Right lobe of liver (tissue), 6 donors: ENCODE measurements around the gene SH3TC1. TPM values are rescaled to one million over a fixed set of nuclear protein-coding genes. Genes with fewer than 3 reads are reported as not detected.
A peak's percentile ranks its signal among the peaks of the same experiment; 100 is the strongest.

Experiments used
- ATAC-seq, 4 donors: fragments of 200-7000 bp; cut with Tn5 transposase; one replicate each; pipeline ENCODE4 v1.9.1; 2020; ENCODE audit warnings: mild to moderate bottlenecking in 4 of 4, moderate library complexity in 4 of 4
- DNase-seq, 3 donors: peaks; one replicate each; pipeline ENCODE4 v3.0.0-alpha.2; 2020
- H3K27ac ChIP-seq, 3 donors: fragments of 200-600 bp; one replicate each; pipeline ENCODE4 v1.8.0; 2022
- H3K27me3 ChIP-seq, 2 donors: fragments of 200-600 bp; one replicate each; pipeline ENCODE4 v1.8.0; 2022
- H3K36me3 ChIP-seq, 4 donors: fragments of 200-600 bp; sonication (generic) in 1 of 4; one replicate each; pipeline versions ENCODE4 v1.5.1 to v1.8.0; 2017 to 2022; ENCODE audit warnings: control low read depth in 1 of 4
- H3K4me1 ChIP-seq, 4 donors: fragments of 200-600 bp; sonication (generic) in 1 of 4; one replicate each; pipeline versions ENCODE4 v1.5.1 to v1.8.0; 2017 to 2022; ENCODE audit warnings: control low read depth in 1 of 4
- H3K4me3 ChIP-seq, 3 donors: fragments of 200-600 bp; one replicate each; pipeline ENCODE4 v1.8.0; 2022
- H3K9me3 ChIP-seq, 4 donors: fragments of 200-600 bp; sonication (generic) in 1 of 4; one replicate each; pipeline versions ENCODE4 v1.5.1 to v1.8.0; 2017 to 2022; ENCODE audit warnings: control low read depth in 1 of 4
- CTCF ChIP-seq, 4 donors: fragments of 200-600 bp in 3 of 4; fragments of 450-650 bp in 1 of 4; IDR thresholded peaks; one replicate each; pipeline versions ENCODE4 v1.5.1 to v1.8.0; 2016 to 2022; ENCODE audit warnings: antibody characterized with exemption in 4 of 4, mild to moderate bottlenecking in 2 of 4
- POLR2A ChIP-seq: fragments of 450-650 bp; IDR thresholded peaks from one replicate; pipeline ENCODE4 v1.6.1; 2017; ENCODE audit warnings: antibody characterized with exemption, mild to moderate bottlenecking
- WGBS: methylation state at CpG from one replicate; pipeline ENCODE4 v1.1.6; 2018; ENCODE audit warnings: low coverage, low lambda C conversion rate; ENCODE audit not compliant: insufficient coverage; ENCODE audit errors: missing lambda C conversion rate; 5-methylcytosine and 5-hydroxymethylcytosine counted together
- intact Hi-C, 2 donors: fragments of 100-400 bp; cut with DNase I; formaldehyde crosslinking; loops; one replicate each; pipeline versions ENCODE4 v1.11.2 to v1.14.1; 2022
- total RNA-seq, 6 experiments: library from RNA; depleted of rRNA in 2 of 6; stranded (reverse); fragments of >200 nt in 2 of 6; fragmentation: NEBNext Ultra II Directional in 3 of 6; extraction: Animal tissue kit (Norgen Biotek cat#: 25700) in 3 of 6; gene quantifications; one replicate each; pipeline versions ENCODE4 v1.1.0 to v1.2.4, GENCODE V29; 2016 to 2023
- donor health status: DM: no; HTN: yes; CAD: no.
- donor health status: DM: no; HTN: no; CAD: no.
- donor health status: DM: no; HTN: no; CAD: no.
- donor health status: DM: no; HTN: yes; CAD: no.
- donor health status: DM: no; HTN: yes; CAD: no.

Gene SH3TC1
- total RNA-seq, 6 experiments from 2014 or later: 13.2 to 48.0 (median 24.9) TPM

DNA sequence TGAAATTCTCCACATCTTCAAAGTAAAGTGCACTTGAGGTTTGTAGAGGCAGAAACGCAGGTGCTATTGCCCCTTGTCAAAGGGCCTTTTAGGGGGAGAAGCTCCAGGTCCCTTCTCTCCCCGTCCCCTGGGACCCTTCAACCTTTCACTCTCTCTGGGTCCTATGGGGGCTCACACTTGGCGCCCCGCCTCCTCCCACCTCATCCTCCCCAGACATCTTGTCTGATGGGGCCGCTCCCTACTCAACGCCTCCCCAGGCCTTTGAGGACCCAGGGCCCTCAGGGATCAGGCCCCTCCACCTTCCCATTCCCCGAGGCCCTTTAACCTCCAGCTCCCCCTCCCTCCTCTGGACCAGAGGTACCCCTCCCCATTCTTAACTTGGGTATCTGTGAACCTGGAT is 69.1 kb downstream of the SH3TC1 start:
- Histone ChIP-seq H3K36me3 (no peaks in the 10 kb centered on the region), H3K27ac (no peak overlapping the region), H3K4me1 (no peaks in the 10 kb centered on the region), H3K4me3 (no peak overlapping the region), H3K9me3 (no peaks in the 10 kb centered on the region), H3K27me3 (no peaks in the 10 kb centered on the region)
- 91% methylated on average over 6 of the region's 7 CpGs for WGBS
- DNase-seq (no peak), ATAC-seq (no peak)
- TF ChIP-seq POLR2A: no peak
- TF ChIP-seq CTCF (IDR thresholded peaks at IDR 0.05): no peak
- intact Hi-C loops: no loop called here

GRCh38 chr4:8268901-8269534 is 69.9 kb downstream of the SH3TC1 start:
- DNase-seq: no peak
- Histone ChIP-seq H3K36me3 (no peaks in the 10 kb centered on the region), H3K4me3 (no peak overlapping the region), H3K27ac (no peak overlapping the region), H3K27me3 (no peaks in the 10 kb centered on the region), H3K9me3 (no peaks in the 10 kb centered on the region), H3K4me1 (no peaks in the 10 kb centered on the region)
- no peak for ATAC-seq
- TF ChIP-seq CTCF (IDR thresholded peaks at IDR 0.05) (no peak), POLR2A (no peak)
- 90% methylated on average over 18 of the region's 25 CpGs for WGBS
- intact Hi-C loops: no loop called here

DNA sequence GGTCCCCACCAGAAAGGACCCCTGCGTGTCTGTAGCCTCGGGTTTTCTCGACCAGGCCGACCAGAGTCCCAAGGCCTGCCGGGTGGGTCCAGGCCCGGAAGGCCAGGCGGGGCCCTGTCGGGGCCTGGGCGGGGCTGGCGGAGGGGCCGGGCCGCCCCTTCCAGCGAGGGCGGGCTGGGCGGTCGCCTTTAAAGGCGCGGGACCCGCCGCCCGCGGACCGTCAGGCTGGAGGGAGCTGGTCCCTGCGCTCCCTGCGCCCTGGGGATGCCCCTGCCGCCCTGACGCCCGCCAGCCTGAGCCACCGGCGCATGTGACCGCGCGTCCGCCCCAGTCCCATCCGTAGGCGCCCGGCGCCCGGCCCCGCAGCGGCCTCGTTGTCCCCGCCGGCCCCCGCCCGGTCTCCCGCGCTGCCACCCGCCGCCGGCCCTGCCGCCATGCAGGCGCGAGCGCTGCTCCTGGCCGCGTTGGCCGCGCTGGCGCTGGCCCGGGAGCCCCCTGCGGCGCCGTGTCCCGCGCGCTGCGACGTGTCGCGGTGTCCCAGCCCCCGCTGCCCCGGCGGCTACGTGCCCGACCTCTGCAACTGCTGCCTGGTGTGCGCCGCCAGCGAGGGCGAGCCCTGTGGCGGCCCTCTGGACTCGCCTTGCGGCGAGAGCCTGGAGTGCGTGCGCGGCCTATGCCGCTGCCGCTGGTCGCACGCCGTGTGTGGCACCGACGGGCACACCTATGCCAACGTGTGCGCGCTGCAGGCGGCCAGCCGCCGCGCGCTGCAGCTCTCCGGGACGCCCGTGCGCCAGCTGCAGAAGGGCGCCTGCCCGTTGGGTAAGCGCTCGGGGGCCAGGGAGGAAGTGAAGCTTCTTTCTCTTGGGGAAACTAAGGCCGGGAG is 70.7 kb downstream of the SH3TC1 start, which contains the start of gene HTRA3:
TSS of gene HTRA3 (plus strand) at position 220 of the 883 bp plus-strand sequence. CDS start at position 435, 215 bp downstream.
- intact Hi-C loops: no loop called here
- Histone ChIP-seq H3K4me1 (no peaks in the 10 kb centered on the region), H3K4me3 (peak within 1 kb of the TSS in 1 of 3 donors; percentile 31), H3K9me3 (no peaks in the 10 kb centered on the region), H3K27me3 (no peaks in the 10 kb centered on the region), H3K36me3 (no peaks in the 10 kb centered on the region), H3K27ac (no peak within 1 kb of the TSS)
- TF ChIP-seq CTCF (IDR thresholded peaks at IDR 0.05) (no peak), POLR2A (peak; percentile 59)
- DNase-seq (peak in 1 of 3 donors; percentile 47), ATAC-seq (peak; percentile 38 to 60 (median 54))
- 7% methylated on average over 20 of the region's 111 CpGs for WGBS

DNA sequence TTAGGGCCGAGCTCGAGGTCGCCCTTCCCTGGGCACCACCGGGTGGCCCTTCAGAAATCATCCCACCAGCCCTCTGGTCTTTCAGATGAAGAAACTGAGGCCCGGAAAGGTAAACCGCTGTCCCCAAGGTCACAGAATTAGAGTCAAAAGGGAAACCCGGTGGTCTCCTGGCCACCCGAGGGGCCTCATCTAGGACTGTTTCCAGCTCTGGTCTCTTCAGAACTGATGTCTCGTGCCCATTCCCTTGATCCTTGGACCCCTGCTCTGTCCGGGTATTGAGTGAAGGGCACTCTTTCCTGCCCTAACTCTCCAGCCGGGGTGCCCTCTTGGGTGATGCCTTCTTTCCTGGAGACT is 71.3 kb downstream of the SH3TC1 start:
- Histone ChIP-seq H3K4me3 (peak overlapping the region in 1 of 3 donors; percentile 31), H3K9me3 (no peaks in the 10 kb centered on the region), H3K36me3 (no peaks in the 10 kb centered on the region), H3K27ac (no peak overlapping the region), H3K27me3 (no peaks in the 10 kb centered on the region), H3K4me1 (no peaks in the 10 kb centered on the region)
- WGBS: 80% methylated on average over 2 of the region's 11 CpGs
- no peak for ATAC-seq
- TF ChIP-seq CTCF (IDR thresholded peaks at IDR 0.05) (no peak), POLR2A (no peak)
- no peak for DNase-seq
- intact Hi-C loops: no loop called here
